ENCODE measurements around the gene POMT1. TPM values are rescaled to one million over a fixed set of nuclear protein-coding genes. Genes with fewer than 3 reads are reported as not detected.

The POMT1 gene
- total RNA-seq, 1 donor from 2014 or later, result 46.3 TPM

GRCh38 chr9:131566158-131566557, 63.4 kb downstream of the POMT1 start:
- TF ChIP-seq CTCF (conservative IDR thresholded peaks at IDR 0.05), result no peak
- H3K27me3 Mint-ChIP-seq (ENCODE audit: low read depth), result no peaks in the 10 kb centered on the region
- H3K4me3 Mint-ChIP-seq, result no peak overlapping the region
- peaks cover 7% of the 10 kb centered on the region for H3K36me3 Mint-ChIP-seq (ENCODE audit: low read depth)
- H3K4me1 Mint-ChIP-seq, result no peaks in the 10 kb centered on the region
- no peak for DNase-seq (ENCODE audit: low read depth, low spot score)
- H3K27ac Mint-ChIP-seq (ENCODE audit: unreplicated experiment), result no peak overlapping the region
- H3K9me3 Mint-ChIP-seq, result peaks cover 3% of the 10 kb centered on the region

GRCh38 chr9:131567910-131568309, 65.2 kb downstream of the POMT1 start:
- H3K4me1 Mint-ChIP-seq, result no peaks in the 10 kb centered on the region
- DNase-seq (ENCODE audit: low read depth, low spot score), result no peak
- H3K4me3 Mint-ChIP-seq, result no peak overlapping the region
- no peaks in the 10 kb centered on the region for H3K27me3 Mint-ChIP-seq (ENCODE audit: low read depth)
- no peak overlapping the region for H3K27ac Mint-ChIP-seq (ENCODE audit: unreplicated experiment)
- no peak for TF ChIP-seq CTCF (conservative IDR thresholded peaks at IDR 0.05)
- no peaks in the 10 kb centered on the region for H3K9me3 Mint-ChIP-seq
- H3K36me3 Mint-ChIP-seq (ENCODE audit: low read depth), result peaks cover 8% of the 10 kb centered on the region

Other genes starting within 250 kb of the POMT1 start
- gene FAM78A, start 226.4 kb upstream of the POMT1 start, total RNA-seq, result 3.8 and 4.4 TPM in 2 replicates
- 5.8 and 6.9 TPM in 2 replicates for gene PLPP7, start 213.2 kb upstream of the POMT1 start, total RNA-seq
- 349 and 358 TPM in 2 replicates for gene PRRC2B, start 108.8 kb upstream of the POMT1 start, total RNA-seq
- gene UCK1, start 28.3 kb downstream of the POMT1 start, total RNA-seq, result 56.4 and 56.8 TPM in 2 replicates
- gene PRRT1B, start 42.6 kb downstream of the POMT1 start, total RNA-seq, result not detected in 2 replicates
- gene RAPGEF1, start 237.2 kb downstream of the POMT1 start, total RNA-seq, result 66.2 and 68.1 TPM in 2 replicates

Measured in neural crest cell (in vitro differentiated cells).